ENCODE data around the gene ACTR2.

- TF ChIP-seq POLR2AphosphoS5 (IDR thresholded peaks at IDR 0.05; ENCODE audit: low read depth, low read length): no peak
- TF ChIP-seq TAF1 (IDR thresholded peaks at IDR 0.05; ENCODE audit: borderline replicate concordance, low read depth, low read length): no peak
Observed at GRCh38 chr2:65264821-65265670, 37.4 kb downstream of the ACTR2 start.
